GM03348 (cell line): ENCODE measurements around the gene NFIB.

Experiments used
- DNase-seq: peaks from one replicate; pipeline ENCODE4 v3.0.0; 2012; ENCODE audit warnings: low spot score

NFIB gene

DNA sequence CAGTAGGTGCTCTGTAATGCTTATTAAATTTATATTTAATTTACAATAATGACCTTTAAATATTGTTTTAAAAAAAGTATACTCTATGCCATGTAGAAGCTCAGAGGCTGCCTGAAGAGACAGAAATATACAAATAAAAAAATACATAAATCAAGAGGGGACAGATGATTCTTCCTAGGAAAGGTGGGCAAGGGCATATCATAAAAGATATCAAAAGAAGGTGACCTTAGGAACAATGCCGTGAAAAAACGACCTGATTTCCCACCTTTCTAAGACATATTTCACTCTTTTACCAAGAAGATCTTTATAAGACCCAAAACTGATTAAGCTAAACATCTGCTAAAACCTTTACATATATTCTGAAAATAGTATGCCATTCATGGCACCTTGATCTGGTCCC, 128.9 kb downstream of the NFIB start:
- DNase-seq: no peak

- no peak for DNase-seq
Observed at GRCh38 chr9:14183001-14183400, 130.9 kb downstream of the NFIB start.

GRCh38 chr9:14180960-14181537, 132.9 kb downstream of the NFIB start:
- peak; percentile 11 for DNase-seq

DNA sequence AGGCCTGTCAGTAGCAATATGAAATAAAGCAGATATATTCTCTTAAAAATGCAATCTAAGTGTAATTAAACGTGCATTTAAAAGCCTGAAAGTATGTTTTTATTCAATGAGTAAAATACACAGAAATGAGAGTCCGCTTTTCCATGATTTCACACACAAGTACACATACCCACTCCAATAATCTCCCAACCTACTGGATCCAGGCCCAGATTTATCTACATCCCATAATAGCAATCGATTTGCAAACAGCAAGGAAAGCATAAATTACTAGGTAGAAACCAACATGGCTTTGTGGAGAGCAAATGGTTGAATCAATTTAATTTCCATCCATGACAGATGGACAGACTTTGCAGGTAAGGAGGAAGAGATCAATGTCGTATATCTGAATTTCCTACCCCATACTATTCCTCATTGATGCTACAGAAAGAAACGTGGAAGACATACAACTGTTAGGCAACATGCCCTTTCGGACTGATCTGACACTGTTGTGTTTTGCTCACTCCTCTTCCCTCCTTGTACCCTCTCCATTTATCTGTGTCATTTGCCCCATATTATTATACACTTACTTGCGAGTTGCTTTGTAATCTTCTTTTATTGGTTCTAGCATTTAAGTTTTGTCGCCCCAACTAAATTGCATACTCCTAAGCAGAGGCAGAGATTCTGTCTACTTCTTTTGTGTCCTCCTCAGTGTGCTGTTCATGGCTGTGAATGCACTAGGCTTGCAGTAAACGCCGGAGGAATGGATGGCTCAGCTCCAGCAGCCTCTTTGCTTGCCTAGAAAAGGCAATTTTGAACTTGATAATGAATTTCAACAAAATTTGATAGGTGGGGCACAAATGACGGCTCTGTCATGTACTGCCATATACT, 133.6 kb downstream of the NFIB start:
- no peak for DNase-seq

GRCh38 chr9:14179449-14179848, 134.5 kb downstream of the NFIB start:
- no peak for DNase-seq

DNA sequence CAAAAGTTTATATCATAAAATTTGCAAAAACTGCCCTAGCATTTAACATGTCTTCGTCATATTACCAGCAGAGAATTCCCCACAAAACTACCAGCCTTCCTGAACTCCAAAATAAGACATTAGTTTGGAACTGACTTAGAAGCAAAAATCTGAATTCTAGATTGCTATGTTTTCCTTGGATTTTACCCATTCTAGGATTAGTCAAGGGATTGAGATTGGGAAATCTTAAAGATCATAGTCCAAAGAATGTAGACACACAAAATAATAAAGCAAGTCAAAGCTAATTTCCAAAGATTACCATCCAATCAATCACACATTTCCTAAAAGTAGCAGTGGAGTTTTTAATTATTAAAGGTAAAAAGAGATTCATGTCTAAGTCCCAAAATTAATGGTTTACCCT, 138.2 kb downstream of the NFIB start:
- DNase-seq: no peak

DNA sequence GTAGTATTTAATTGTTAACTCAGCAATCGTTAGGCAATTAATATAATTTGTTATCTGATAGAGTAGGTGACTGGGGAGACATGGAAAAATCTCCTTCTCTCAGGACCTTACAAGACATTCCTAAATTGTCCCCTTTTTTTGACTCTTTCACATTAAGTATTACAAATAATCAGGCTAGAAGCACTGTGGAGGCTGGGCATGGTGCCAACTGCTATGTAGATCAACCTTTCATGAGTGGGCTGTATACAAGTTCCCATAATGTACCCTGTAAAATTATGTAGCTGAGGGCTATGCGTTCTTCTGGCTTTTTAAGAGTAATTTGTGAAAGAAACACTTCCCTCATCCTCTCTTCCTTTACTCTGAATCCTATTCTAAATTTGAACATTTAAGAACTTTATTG, 140.2 kb downstream of the NFIB start:
- DNase-seq: no peak

- no peak for DNase-seq
Observed at GRCh38 chr9:14170973-14171596, 142.9 kb downstream of the NFIB start.

- no peak for DNase-seq
Observed at GRCh38 chr9:14170392-14170931, 143.5 kb downstream of the NFIB start.

- no peak for DNase-seq
Observed at GRCh38 chr9:14168381-14168780, 145.6 kb downstream of the NFIB start.

DNA sequence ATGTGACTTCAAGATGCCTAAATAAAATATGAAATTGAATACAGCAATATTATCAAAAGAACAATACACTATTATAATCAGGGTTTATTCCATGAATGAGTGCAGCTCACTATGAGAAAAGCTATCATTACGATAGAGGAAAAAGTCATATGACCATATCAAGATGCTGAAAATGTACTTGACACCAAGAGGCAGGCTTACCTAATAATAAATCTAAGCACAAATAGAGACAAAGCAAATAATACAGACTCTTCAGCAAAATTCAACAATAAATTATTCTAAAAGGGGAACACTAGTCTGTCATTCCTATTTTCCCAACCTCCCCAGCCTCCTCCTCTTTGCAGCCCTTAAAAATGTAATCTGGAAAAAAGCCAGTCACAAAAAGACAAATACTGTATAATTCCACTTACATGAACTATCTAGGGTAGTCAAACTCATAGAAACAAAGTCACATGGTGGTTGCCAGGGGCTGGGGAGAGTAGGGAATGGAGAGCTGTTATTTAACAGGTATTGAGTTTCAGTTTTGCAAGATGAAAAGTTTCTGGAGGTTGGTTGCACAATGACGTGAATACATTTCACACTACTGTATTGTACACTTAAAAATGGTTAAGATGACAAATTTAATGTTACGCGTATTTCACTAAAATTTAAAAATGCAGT, 148.4 kb downstream of the NFIB start:
- no peak for DNase-seq

DNA sequence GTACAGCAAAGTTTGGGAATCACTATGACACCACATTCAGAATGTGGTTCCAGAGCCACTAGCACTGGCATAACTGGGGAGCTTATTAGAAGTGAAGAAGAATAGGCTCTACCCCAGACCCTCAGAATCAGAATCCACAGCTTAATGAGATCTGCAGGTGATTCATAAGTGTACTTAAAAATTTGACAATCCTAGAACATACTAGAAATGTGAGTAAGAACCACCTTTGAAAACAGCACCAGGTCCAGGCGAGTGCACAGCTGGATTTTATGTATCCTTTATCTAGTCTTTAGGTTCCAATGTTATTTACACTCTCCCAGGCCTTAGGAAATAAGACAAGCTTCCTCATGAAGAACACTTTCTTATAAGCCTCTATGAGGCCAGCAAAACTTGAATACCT, 149.0 kb downstream of the NFIB start:
- no peak for DNase-seq

GRCh38 chr9:14159440-14160216, 154.3 kb downstream of the NFIB start:
- no peak for DNase-seq

- DNase-seq: peak; percentile 32
Observed at GRCh38 chr9:14158916-14159315, 155.0 kb downstream of the NFIB start.

DNA sequence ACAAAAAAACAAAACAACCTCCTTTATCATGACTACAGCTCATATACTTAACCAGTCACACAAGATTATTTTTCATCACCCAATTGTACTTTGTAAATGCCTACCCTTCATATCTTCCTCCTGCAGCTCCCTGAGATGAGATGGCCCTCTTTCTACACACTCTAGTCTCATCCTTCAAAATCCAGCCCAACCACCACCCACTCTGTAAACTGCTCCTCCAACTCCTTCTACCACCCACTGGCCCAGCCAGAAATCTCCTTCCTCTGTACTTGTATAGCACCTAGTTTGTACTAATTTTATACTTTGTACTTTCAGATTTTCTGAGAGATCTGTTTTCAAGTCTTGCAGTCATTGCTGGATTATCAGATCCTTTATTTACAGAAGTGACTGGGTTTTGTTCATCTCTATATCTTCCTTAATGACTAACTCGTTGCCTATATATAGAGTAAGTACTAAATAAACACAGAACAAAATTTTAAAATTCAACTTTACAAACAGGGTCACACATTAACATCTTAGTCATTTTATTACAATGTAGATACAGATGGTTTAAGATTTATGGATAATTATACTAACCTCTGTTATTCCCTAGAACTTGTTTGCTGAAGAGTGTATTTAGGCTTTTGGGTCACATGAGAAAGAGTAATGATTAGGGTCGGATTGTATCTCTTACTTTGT, 155.7 kb downstream of the NFIB start:
- DNase-seq: no peak

GRCh38 chr9:14157191-14157590, 156.8 kb downstream of the NFIB start:
- DNase-seq: no peak

DNA sequence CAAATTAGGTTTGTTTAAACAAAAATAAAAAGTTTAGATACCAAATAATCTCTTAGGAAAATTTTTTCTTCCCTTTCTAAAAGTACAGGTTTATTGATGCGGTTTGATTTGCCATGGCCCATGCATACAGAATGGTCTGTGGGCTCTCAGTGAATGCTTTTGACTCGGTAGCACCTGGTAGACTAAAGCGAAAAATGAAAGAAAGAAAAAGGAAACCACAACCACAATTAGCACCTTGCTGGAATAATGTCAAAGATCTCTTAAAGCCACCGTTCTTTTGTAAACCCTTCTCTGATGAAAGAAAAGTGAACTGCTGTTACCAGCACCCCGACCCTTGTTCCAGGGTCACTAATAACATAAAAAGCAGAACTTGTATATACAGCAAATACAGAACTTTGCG, 157.9 kb downstream of the NFIB start:
- DNase-seq: no peak

- DNase-seq: no peak
Observed at GRCh38 chr9:14155237-14155636, 158.7 kb downstream of the NFIB start.

DNA sequence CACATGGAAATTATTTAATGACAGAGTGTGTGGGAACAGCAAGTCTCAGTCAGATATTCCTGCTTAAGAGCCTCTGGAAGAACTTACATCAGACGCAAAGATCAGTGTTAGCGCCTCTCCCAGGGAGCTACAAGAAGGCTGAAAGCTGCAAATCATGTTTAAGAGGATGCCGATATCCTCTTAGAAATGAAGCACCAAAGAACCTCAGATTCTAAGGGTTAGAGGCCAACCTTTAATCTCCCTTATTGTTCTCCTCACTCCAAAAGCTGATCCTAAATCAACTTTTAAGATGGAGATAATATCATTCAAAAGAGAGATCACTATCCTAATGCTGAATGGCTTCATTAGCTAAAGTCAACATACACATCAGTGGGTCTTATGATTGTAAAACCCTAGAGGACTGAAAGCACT, 160.6 kb downstream of the NFIB start:
- peak; percentile 9 for DNase-seq

- no peak for DNase-seq
Observed at GRCh38 chr9:14151451-14151850, 162.5 kb downstream of the NFIB start.

- no peak for DNase-seq
Observed at GRCh38 chr9:14148501-14149103, 165.3 kb downstream of the NFIB start.
